GM23248 (cell line): ENCODE measurements around the gene MAST1. TPM values are rescaled to one million over a fixed set of nuclear protein-coding genes. Genes with fewer than 3 reads are reported as not detected.
A peak's percentile ranks its signal among the peaks of the same experiment; 100 is the strongest.

Source experiments
- DNase-seq: peaks from one replicate; pipeline ENCODE4 v3.0.0-alpha.2; 2015
- H2AFZ ChIP-seq: fragments of 200-600 bp; sonication (generic); 2 replicates; pipeline ENCODE4 v1.6.1; 2016; ENCODE audit warnings: antibody characterized with exemption
- H3F3A ChIP-seq: fragments of 200-600 bp; sonication (generic); 2 replicates; pipeline ENCODE4 v1.6.1; 2016; ENCODE audit warnings: mild to moderate bottlenecking, antibody characterized with exemption, mixed run types; ENCODE audit not compliant: insufficient read depth
- H3K27ac ChIP-seq: fragments of 200-600 bp; sonication (generic); 2 replicates; pipeline ENCODE4 v1.5.1; 2016; ENCODE audit warnings: mild to moderate bottlenecking
- H3K27me3 ChIP-seq: fragments of 200-600 bp; sonication (generic); replicated peaks from 2 replicates; pipeline ENCODE4 v1.6.1; 2016; ENCODE audit warnings: mild to moderate bottlenecking; ENCODE audit not compliant: insufficient read depth
- H3K36me3 ChIP-seq: fragments of 200-600 bp; sonication (generic); 2 replicates; pipeline ENCODE4 v1.6.1; 2016; ENCODE audit warnings: low read depth, mild to moderate bottlenecking
- H3K4me1 ChIP-seq: fragments of 200-600 bp; sonication (generic); 2 replicates; pipeline ENCODE4 v1.6.1; 2016; ENCODE audit warnings: mild to moderate bottlenecking; ENCODE audit not compliant: insufficient read depth
- H3K4me2 ChIP-seq: fragments of 200-600 bp; sonication (generic); one replicate; pipeline ENCODE4 v1.6.1; 2016; ENCODE audit warnings: mild to moderate bottlenecking; ENCODE audit not compliant: unreplicated experiment
- H3K4me3 ChIP-seq: fragments of 200-600 bp; sonication (generic); 2 replicates; pipeline ENCODE4 v1.5.1; 2016; ENCODE audit warnings: mild to moderate bottlenecking
- H3K79me2 ChIP-seq: fragments of 200-600 bp; sonication (generic); 2 replicates; pipeline ENCODE4 v1.6.1; 2016; ENCODE audit warnings: mild to moderate bottlenecking; ENCODE audit not compliant: insufficient read depth
- H3K9ac ChIP-seq: fragments of 200-600 bp; sonication (generic); 2 replicates; pipeline ENCODE4 v1.6.1; 2016; ENCODE audit warnings: mild to moderate bottlenecking
- H3K9me2 ChIP-seq: fragments of 200-600 bp; sonication (generic); 2 replicates; pipeline ENCODE4 v1.6.1; 2016; ENCODE audit warnings: mixed run types, mild to moderate bottlenecking, moderate library complexity; ENCODE audit not compliant: insufficient read depth
- H3K9me3 ChIP-seq: fragments of 200-600 bp; sonication (generic); one replicate; pipeline ENCODE4 v1.6.1; 2017; ENCODE audit warnings: low read depth
- H4K20me1 ChIP-seq: fragments of 200-600 bp; sonication (generic); 2 replicates; pipeline ENCODE4 v1.6.0; 2016; ENCODE audit not compliant: insufficient read depth
- EZH2 ChIP-seq: fragments of 200-600 bp; sonication (generic); IDR thresholded peaks from 2 replicates; pipeline ENCODE4 v1.6.1; 2018; ENCODE audit warnings: antibody characterized with exemption, mild to moderate bottlenecking; ENCODE audit not compliant: insufficient read depth, poor library complexity, severe bottlenecking
- EZH2phosphoT487 ChIP-seq: fragments of 200-600 bp; sonication (generic); IDR thresholded peaks from 2 replicates; pipeline ENCODE4 v1.6.1; 2018; ENCODE audit warnings: antibody characterized with exemption, moderate library complexity, mild to moderate bottlenecking, low read depth; ENCODE audit not compliant: insufficient read depth
- WGBS, 2 experiments: methylation state at CpG; one replicate each; pipeline ENCODE4 v1.1.6; 2015 to 2017; ENCODE audit warnings: low lambda C conversion rate in 2 of 2, low coverage in 1 of 2; ENCODE audit errors: missing lambda C conversion rate in 2 of 2; 5-methylcytosine and 5-hydroxymethylcytosine counted together
- in situ Hi-C: fragments of 300-500 bp; cut with MboI; formaldehyde crosslinking; loops from 2 replicates; pipeline ENCODE4 v1.15.0; 2020
- polyA plus RNA-seq: library from polyadenylated mRNA; unstranded; fragments of >200 nt; fragmentation: Nextera tagmentation; extraction: Ambion mirVana; gene quantifications from 2 replicates; pipeline ENCODE4 v1.2.1, GENCODE V29; 2016
- total RNA-seq: library from RNA; depleted of rRNA; stranded (reverse); fragments of >200 nt; shearing (Covaris generic); gene quantifications from 2 replicates; pipeline ENCODE4 v1.2.3, GENCODE V29; 2014

Gene MAST1
- total and polyA plus RNA-seq, 2 experiments from 2014 or later = 0.24 TPM; not detected in 1

GRCh38 chr19:12793290-12794195 lies 44.8 kb upstream of the MAST1 start:
- in situ Hi-C loops = no loop called here
- peaks cover 48% of the 10 kb centered on the region for H3F3A ChIP-seq
- H3K4me3 ChIP-seq = peak overlapping the region; percentile 93
- H3K27ac ChIP-seq = peak overlapping the region; percentile 99
- peaks cover 27% of the 10 kb centered on the region for H3K4me1 ChIP-seq
- 1 to 2% methylated on average over 53 to 68 of the region's 81 CpGs for WGBS, 2 experiments
- no peaks in the 10 kb centered on the region for H3K36me3 ChIP-seq
- peak overlapping the region; percentile 90 for H3K4me2 ChIP-seq
- no peaks in the 10 kb centered on the region for H3K27me3 ChIP-seq
- peak overlapping the region; percentile 98 for H3K9ac ChIP-seq
- peak; percentile 95 for DNase-seq
- H2AFZ ChIP-seq = no peak overlapping the region
- peaks cover 19% of the 10 kb centered on the region for H3K79me2 ChIP-seq
- no peaks in the 10 kb centered on the region for H3K9me2 ChIP-seq
- H4K20me1 ChIP-seq = no peaks in the 10 kb centered on the region
- no peak for TF ChIP-seq EZH2phosphoT487
- no peak for TF ChIP-seq EZH2
- H3K9me3 ChIP-seq = no peaks in the 10 kb centered on the region

GRCh38 chr19:12794196-12794941 lies 43.9 kb upstream of the MAST1 start:
- Histone ChIP-seq H3K27me3 (no peaks in the 10 kb centered on the region), H3F3A (peaks cover 42% of the 10 kb centered on the region), H3K9me2 (no peaks in the 10 kb centered on the region), H3K4me2 (peak overlapping the region; percentile 85), H3K9me3 (no peaks in the 10 kb centered on the region), H3K27ac (peak overlapping the region; percentile 99), H3K79me2 (peaks cover 19% of the 10 kb centered on the region), H3K36me3 (no peaks in the 10 kb centered on the region), H3K4me1 (peaks cover 19% of the 10 kb centered on the region), H3K4me3 (peak overlapping the region; percentile 93), H4K20me1 (no peaks in the 10 kb centered on the region), H2AFZ (no peak overlapping the region), H3K9ac (peak overlapping the region; percentile 98)
- DNase-seq = peak; percentile 43
- in situ Hi-C loops = no loop called here
- TF ChIP-seq EZH2 (no peak), EZH2phosphoT487 (no peak)
- WGBS, 2 experiments = 70 to 71% methylated on average over 7 of the region's 7 CpGs

- Histone ChIP-seq H3K79me2 (peaks cover 19% of the 10 kb centered on the region), H3K9me2 (no peaks in the 10 kb centered on the region), H3K27ac (peak overlapping the region; percentile 99), H3K9ac (0 out of 2 replicates have a peak overlapping the region, but pooled peaks have one; percentile 98), H4K20me1 (no peaks in the 10 kb centered on the region), H3K4me1 (peaks cover 19% of the 10 kb centered on the region), H3F3A (peaks cover 41% of the 10 kb centered on the region), H3K9me3 (no peaks in the 10 kb centered on the region), H3K4me3 (no peak overlapping the region), H3K4me2 (no peak overlapping the region), H3K27me3 (no peaks in the 10 kb centered on the region), H3K36me3 (no peaks in the 10 kb centered on the region), H2AFZ (no peak overlapping the region)
- no peak for DNase-seq
- in situ Hi-C loops = no loop called here
- 91 to 92% methylated on average over 9 of the region's 9 CpGs for WGBS, 2 experiments
- TF ChIP-seq EZH2 = no peak
- no peak for TF ChIP-seq EZH2phosphoT487
Measured at GRCh38 chr19:12794971-12795381, 43.3 kb upstream of the MAST1 start.

- DNase-seq = peak; percentile 85
- Histone ChIP-seq H3K4me1 (peaks cover 10% of the 10 kb centered on the region; the same call in 1 of the 2 replicates), H3K4me3 (0 out of 2 replicates have a peak overlapping the region, but pooled peaks have one; percentile 25), H3K4me2 (peak overlapping the region; percentile 43), H3K27ac (peak overlapping the region; percentile 34), H3K36me3 (no peaks in the 10 kb centered on the region), H3K9me3 (no peaks in the 10 kb centered on the region), H3K9me2 (no peaks in the 10 kb centered on the region), H3K79me2 (peaks cover 19% of the 10 kb centered on the region), H3K27me3 (no peaks in the 10 kb centered on the region), H3F3A (peaks cover 40% of the 10 kb centered on the region), H3K9ac (peak overlapping the region; percentile 11; the same call in 1 of the 2 replicates), H2AFZ (peak overlapping the region; percentile 50), H4K20me1 (no peaks in the 10 kb centered on the region)
- in situ Hi-C loops = no loop called here
- TF ChIP-seq EZH2phosphoT487 (no peak), EZH2 (no peak)
- WGBS, 2 experiments = 5% methylated on average over 18 of the region's 18 CpGs
Measured at GRCh38 chr19:12796146-12797071, 41.9 kb upstream of the MAST1 start.
